Measurements from ENCODE around the gene PIEZO2. TPM values are rescaled to one million over a fixed set of nuclear protein-coding genes. Genes with fewer than 3 reads are reported as not detected.

The PIEZO2 gene
- total and polyA plus RNA-seq, 11 donors, result 0.04 to 4.9 (median 0.20) TPM; not detected in 2

DNA sequence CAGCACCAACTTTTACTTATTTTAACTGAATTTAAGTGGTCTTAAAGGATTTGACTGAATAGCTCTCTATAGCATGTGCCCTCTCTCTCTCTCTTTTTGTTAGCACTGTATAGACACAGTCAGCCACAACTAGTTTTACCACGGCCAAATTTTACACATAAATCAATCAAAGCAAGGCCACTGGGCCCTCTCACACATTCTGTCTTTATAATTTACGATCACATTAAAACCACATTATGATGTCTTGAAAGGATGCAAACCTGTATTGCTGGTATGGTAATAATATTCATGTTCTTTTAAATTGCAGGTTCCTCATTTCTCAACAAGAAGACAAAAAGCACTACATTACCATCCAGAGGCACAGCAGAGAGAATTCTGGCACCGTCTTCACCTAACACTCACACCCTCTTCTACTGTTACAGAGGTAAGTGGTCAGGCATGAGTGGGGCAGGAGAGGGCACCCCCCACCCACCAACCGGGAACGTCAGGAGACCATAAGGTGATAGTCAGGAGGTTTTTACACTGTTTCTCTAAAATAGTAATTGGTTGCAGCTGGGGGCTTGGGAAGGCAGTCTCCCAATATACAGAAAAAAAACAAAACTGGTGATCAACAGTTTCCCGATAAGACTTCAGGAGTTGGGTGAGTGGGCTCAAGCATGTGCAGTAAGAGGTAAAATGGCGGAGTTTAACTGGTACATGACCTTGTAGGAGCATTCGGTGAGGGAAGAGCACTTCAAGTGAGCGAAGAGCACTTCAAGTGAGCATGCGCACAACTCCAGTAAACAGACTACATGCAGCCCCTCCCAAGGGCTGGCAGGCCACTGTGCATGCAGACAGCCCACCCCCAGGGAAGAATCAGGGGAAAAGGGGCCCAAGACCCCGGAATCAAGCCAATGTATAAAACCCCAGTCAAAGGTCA is 296.7 kb downstream of the PIEZO2 start:
- ATAC-seq (no peak), DNase-seq (no peak)
- intact Hi-C loops (cut with DNase I), result loop anchor here in 9 of 10 donors (1.0 to 10.0 kb wide), 10 partner anchors 185 to 1020 kb away; no protein-coding TSS in a partner anchor
- H3K36me3 ChIP-seq, result no peaks in the 10 kb centered on the region
- peaks cover 0 to 6% (median 0%) of the 10 kb centered on the region in 9 donors for H3K27me3 ChIP-seq
- H3K27ac ChIP-seq, result no peak overlapping the region
- H3K9me3 ChIP-seq, result no peaks in the 10 kb centered on the region
- no peak overlapping the region for H3K4me3 ChIP-seq
- 85 to 91% (median 88%) methylated on average over 11 of the region's 11 CpGs for WGBS, 4 donors
- no peak for TF ChIP-seq POLR2A (IDR thresholded peaks at IDR 0.05)
- TF ChIP-seq, protein P1, sequence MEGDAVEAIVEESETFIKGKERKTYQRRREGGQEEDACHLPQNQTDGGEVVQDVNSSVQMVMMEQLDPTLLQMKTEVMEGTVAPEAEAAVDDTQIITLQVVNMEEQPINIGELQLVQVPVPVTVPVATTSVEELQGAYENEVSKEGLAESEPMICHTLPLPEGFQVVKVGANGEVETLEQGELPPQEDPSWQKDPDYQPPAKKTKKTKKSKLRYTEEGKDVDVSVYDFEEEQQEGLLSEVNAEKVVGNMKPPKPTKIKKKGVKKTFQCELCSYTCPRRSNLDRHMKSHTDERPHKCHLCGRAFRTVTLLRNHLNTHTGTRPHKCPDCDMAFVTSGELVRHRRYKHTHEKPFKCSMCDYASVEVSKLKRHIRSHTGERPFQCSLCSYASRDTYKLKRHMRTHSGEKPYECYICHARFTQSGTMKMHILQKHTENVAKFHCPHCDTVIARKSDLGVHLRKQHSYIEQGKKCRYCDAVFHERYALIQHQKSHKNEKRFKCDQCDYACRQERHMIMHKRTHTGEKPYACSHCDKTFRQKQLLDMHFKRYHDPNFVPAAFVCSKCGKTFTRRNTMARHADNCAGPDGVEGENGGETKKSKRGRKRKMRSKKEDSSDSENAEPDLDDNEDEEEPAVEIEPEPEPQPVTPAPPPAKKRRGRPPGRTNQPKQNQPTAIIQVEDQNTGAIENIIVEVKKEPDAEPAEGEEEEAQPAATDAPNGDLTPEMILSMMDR (IDR thresholded peaks at IDR 0.05), result no peak
- H3K4me1 ChIP-seq, result no peaks in the 10 kb centered on the region

DNA sequence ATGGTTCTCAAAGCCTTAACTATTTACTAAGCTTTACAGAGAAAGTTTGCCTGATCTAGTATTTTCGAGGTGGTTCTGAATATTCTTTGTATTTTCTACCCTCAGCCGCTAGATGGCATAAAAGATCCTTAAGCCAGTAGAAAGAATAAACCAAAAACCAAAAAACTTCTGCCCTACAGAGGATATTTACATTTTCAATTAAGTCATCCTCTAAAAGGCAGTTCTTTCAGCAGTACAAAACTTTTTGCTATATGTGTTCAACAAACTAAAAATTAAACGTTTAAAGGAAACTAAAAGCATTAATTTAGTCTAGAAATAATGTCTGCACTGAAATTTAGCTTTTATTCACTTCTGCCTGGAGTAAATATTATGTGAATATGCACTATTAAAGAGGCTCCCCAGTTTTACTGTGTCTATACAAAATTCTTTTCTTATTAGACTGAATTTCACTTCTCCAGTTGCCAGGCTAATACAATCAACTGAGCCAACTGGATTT is 297.5 kb downstream of the PIEZO2 start:
- H3K27ac ChIP-seq, result no peak overlapping the region
- ATAC-seq (no peak), DNase-seq (no peak)
- WGBS, 4 donors, result 2 to 3% (median 2%) methylated on average over 3 of the region's 3 CpGs
- no peak overlapping the region for H3K4me3 ChIP-seq
- no peaks in the 10 kb centered on the region for H3K9me3 ChIP-seq
- TF ChIP-seq, protein P1 (IDR thresholded peaks at IDR 0.05), result peak; percentile 57 to 88 (median 75)
- no peak for TF ChIP-seq POLR2A (IDR thresholded peaks at IDR 0.05)
- intact Hi-C loops (cut with DNase I), result loop anchor here (1.0 to 10.0 kb wide), 11 partner anchors 185 to 1020 kb away; no protein-coding TSS in a partner anchor
- peaks cover 0 to 6% (median 0%) of the 10 kb centered on the region in 9 donors for H3K27me3 ChIP-seq
- H3K4me1 ChIP-seq, result no peaks in the 10 kb centered on the region
- H3K36me3 ChIP-seq, result no peaks in the 10 kb centered on the region

- WGBS, 4 donors, result 22 to 44% (median 28%) methylated on average over 1 of the region's 1 CpG
- Histone ChIP-seq H3K36me3 (no peaks in the 10 kb centered on the region), H3K27me3 (peaks cover 0 to 6% (median 0%) of the 10 kb centered on the region in 9 donors), H3K27ac (no peak overlapping the region), H3K4me3 (no peak overlapping the region), H3K9me3 (no peaks in the 10 kb centered on the region), H3K4me1 (no peaks in the 10 kb centered on the region)
- ATAC-seq (no peak), DNase-seq (no peak)
- intact Hi-C loops (cut with DNase I), result loop anchor here (1.0 to 10.0 kb wide), 11 partner anchors 186 to 1021 kb away; no protein-coding TSS in a partner anchor
- no peak for TF ChIP-seq POLR2A (IDR thresholded peaks at IDR 0.05)
- TF ChIP-seq, protein P1 (IDR thresholded peaks at IDR 0.05), result no peak
Observed at GRCh38 chr18:10850840-10851239, 298.5 kb downstream of the PIEZO2 start.

DNA sequence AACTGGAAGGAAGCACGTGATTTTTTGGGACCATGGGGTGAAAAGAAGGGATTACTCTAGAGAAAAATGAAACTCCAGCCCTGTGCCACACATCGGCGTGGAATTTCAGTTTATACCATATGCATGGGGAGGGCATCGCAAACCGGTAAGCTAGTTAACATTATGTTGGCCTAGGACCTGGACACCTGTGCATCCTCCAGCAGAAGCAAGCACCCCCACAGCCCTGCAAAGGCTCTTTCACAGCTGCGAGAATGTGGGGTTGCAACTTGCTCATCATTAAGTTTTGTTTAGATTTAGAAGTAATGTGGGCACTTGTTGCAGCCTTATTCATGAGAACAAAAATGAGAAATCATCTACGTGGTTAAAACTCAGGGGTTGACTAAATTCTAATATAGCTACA is 299.2 kb downstream of the PIEZO2 start:
- Histone ChIP-seq H3K36me3 (no peaks in the 10 kb centered on the region), H3K27ac (no peak overlapping the region), H3K27me3 (peaks cover 0 to 6% (median 0%) of the 10 kb centered on the region in 9 donors), H3K4me1 (no peaks in the 10 kb centered on the region), H3K4me3 (no peak overlapping the region), H3K9me3 (no peaks in the 10 kb centered on the region)
- WGBS, 4 donors, result 86 to 93% (median 87%) methylated on average over 7 of the region's 7 CpGs
- ATAC-seq (no peak), DNase-seq (no peak)
- intact Hi-C loops (cut with DNase I), result loop anchor here (2.0 to 10.0 kb wide), 10 partner anchors 187 to 1022 kb away; no protein-coding TSS in a partner anchor
- TF ChIP-seq, protein P1 (IDR thresholded peaks at IDR 0.05), result no peak
- TF ChIP-seq POLR2A (IDR thresholded peaks at IDR 0.05), result no peak

Data from heart left ventricle (tissue), 16 donors.